Left lung (tissue), 10 donors: ENCODE measurements around the gene MDM2. TPM values are rescaled to one million over a fixed set of nuclear protein-coding genes. Genes with fewer than 3 reads are reported as not detected.

ENCODE experiments used
- ATAC-seq: fragments of 200-7000 bp; cut with Tn5 transposase; one replicate; pipeline ENCODE4 v1.9.1; 2020; ENCODE audit warnings: moderate library complexity
- DNase-seq, 4 donors: peaks; one replicate each; pipeline ENCODE4 v3.0.0-alpha.2; 2013 to 2020
- H3K27ac ChIP-seq, 2 donors: fragments of 200-600 bp; sonication (generic) in 1 of 2; one replicate each; pipeline versions ENCODE4 v1.5.0 to v1.8.0; 2020 to 2021
- H3K27me3 ChIP-seq, 2 donors: fragments of 200-600 bp; sonication (generic) in 1 of 2; one replicate each; pipeline versions ENCODE4 v1.5.0 to v1.8.0; 2020 to 2021
- H3K36me3 ChIP-seq, 2 donors: fragments of 200-600 bp; sonication (generic) in 1 of 2; one replicate each; pipeline versions ENCODE4 v1.5.0 to v1.8.0; 2020 to 2021
- H3K4me1 ChIP-seq, 2 donors: fragments of 200-600 bp; one replicate each; pipeline ENCODE4 v1.8.0; 2021
- H3K4me3 ChIP-seq, 2 donors: fragments of 200-600 bp; sonication (generic) in 1 of 2; one replicate each; pipeline versions ENCODE4 v1.5.0 to v1.8.0; 2020 to 2021; ENCODE audit warnings: mild to moderate bottlenecking in 1 of 2
- H3K9me3 ChIP-seq, 2 donors: fragments of 200-600 bp; sonication (generic) in 1 of 2; one replicate each; pipeline versions ENCODE4 v1.5.0 to v1.8.0; 2020 to 2021
- CTCF ChIP-seq, 2 donors: fragments of 200-600 bp; sonication (generic) in 1 of 2; IDR thresholded peaks; one replicate each; pipeline versions ENCODE4 v1.5.0 to v1.8.0; 2021; ENCODE audit warnings: antibody characterized with exemption in 2 of 2
- intact Hi-C, 2 donors: fragments of 100-400 bp; cut with DNase I; formaldehyde crosslinking; loops; one replicate each; pipeline versions ENCODE4 v1.11.2 to v1.14.2; 2022
- polyA plus RNA-seq, 6 donors: library from polyadenylated mRNA; unstranded; fragments of 120-200 nt; gene quantifications; one replicate each; pipeline ENCODE4 v1.2.1, GENCODE V29; 2013; ENCODE audit not compliant: insufficient read length in 6 of 6
- total RNA-seq, 2 donors: library from RNA; stranded (reverse); fragmentation: NEBNext Ultra II Directional; extraction: Animal tissue kit (Norgen Biotek cat#: 25700); gene quantifications; one replicate each; pipeline ENCODE4 v1.2.1, GENCODE V29; 2021
- donor health status: DM: no; HTN: yes; CAD: no.
- donor health status: DM: no; HTN: no; CAD: no.

MDM2 gene
- total and polyA plus RNA-seq, 8 donors = 89.3 to 174 (median 120) TPM

GRCh38 chr12:68824597-68825250, 16.7 kb downstream of the MDM2 start:
- ATAC-seq (no peak), DNase-seq (no peak)
- Histone ChIP-seq H3K27me3 (no peaks in the 10 kb centered on the region), H3K4me3 (no peak overlapping the region), H3K4me1 (peaks cover 0 to 11% of the 10 kb centered on the region in 2 donors), H3K27ac (no peak overlapping the region), H3K9me3 (no peaks in the 10 kb centered on the region), H3K36me3 (peaks cover 0 to 98% of the 10 kb centered on the region in 2 donors)
- intact Hi-C loops = no loop called here
- no peak for TF ChIP-seq CTCF (IDR thresholded peaks at IDR 0.05)

- H3K9me3 ChIP-seq = no peaks in the 10 kb centered on the region
- no peak overlapping the region for H3K4me3 ChIP-seq
- DNase-seq = no peak
- ATAC-seq = no peak
- H3K4me1 ChIP-seq = peaks cover 0 to 11% of the 10 kb centered on the region in 2 donors
- H3K36me3 ChIP-seq = peaks cover 0 to 98% of the 10 kb centered on the region in 2 donors
- H3K27me3 ChIP-seq = no peaks in the 10 kb centered on the region
- intact Hi-C loops = no loop called here
- H3K27ac ChIP-seq = no peak overlapping the region
- no peak for TF ChIP-seq CTCF (IDR thresholded peaks at IDR 0.05)
Observed at GRCh38 chr12:68825569-68826217, 17.7 kb downstream of the MDM2 start.

GRCh38 chr12:68827895-68828671, 20.1 kb downstream of the MDM2 start:
- no peak for TF ChIP-seq CTCF (IDR thresholded peaks at IDR 0.05)
- Histone ChIP-seq H3K27ac (no peak overlapping the region), H3K4me1 (no peaks in the 10 kb centered on the region), H3K27me3 (no peaks in the 10 kb centered on the region), H3K9me3 (no peaks in the 10 kb centered on the region), H3K36me3 (peaks cover 0 to 96% of the 10 kb centered on the region in 2 donors), H3K4me3 (no peak overlapping the region)
- intact Hi-C loops = no loop called here
- DNase-seq = no peak
- ATAC-seq = no peak

GRCh38 chr12:68828672-68829068, 20.7 kb downstream of the MDM2 start:
- no peaks in the 10 kb centered on the region for H3K27me3 ChIP-seq
- H3K27ac ChIP-seq = no peak overlapping the region
- intact Hi-C loops = no loop called here
- no peak for TF ChIP-seq CTCF (IDR thresholded peaks at IDR 0.05)
- ATAC-seq (no peak), DNase-seq (no peak)
- peaks cover 0 to 93% of the 10 kb centered on the region in 2 donors for H3K36me3 ChIP-seq
- H3K4me3 ChIP-seq = no peak overlapping the region
- no peaks in the 10 kb centered on the region for H3K9me3 ChIP-seq
- H3K4me1 ChIP-seq = no peaks in the 10 kb centered on the region

DNA sequence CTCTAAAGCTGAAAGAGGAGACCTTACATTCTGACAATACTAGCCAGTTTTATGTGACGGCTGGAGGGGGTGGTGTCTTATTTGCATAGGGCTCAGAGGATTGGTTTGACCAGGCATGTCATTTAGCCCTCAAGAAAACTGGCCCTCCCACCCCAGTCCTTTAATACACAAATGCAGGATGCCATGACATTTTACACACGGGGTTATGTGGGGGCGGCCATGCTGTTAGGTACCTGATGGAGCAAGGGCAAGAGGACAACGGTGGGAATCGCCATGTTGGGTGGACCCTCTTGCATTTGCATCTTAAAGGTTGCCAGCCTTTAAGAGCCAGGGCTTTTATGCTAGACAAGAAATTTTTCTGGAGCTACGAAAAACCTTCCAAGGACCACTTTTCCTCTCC, 23.3 kb downstream of the MDM2 start:
- peak; percentile 20 for ATAC-seq
- peaks cover 0 to 92% of the 10 kb centered on the region in 2 donors for H3K36me3 ChIP-seq
- no peaks in the 10 kb centered on the region for H3K27me3 ChIP-seq
- TF ChIP-seq CTCF (IDR thresholded peaks at IDR 0.05) = no peak
- no peak for DNase-seq
- intact Hi-C loops = no loop called here
- H3K4me1 ChIP-seq = no peaks in the 10 kb centered on the region
- no peaks in the 10 kb centered on the region for H3K9me3 ChIP-seq
- no peak overlapping the region for H3K27ac ChIP-seq
- H3K4me3 ChIP-seq = no peak overlapping the region
